ENCODE results near the gene ADCY1. TPM values are rescaled to one million over a fixed set of nuclear protein-coding genes. Genes with fewer than 3 reads are reported as not detected.

Gene ADCY1
- total RNA-seq, 6 experiments from 2014 or later: 0.20 TPM; not detected in 5

GRCh38 chr7:45566961-45567360 is 7.2 kb upstream of the ADCY1 start:
- Mint-ChIP-seq H3K4me1 (ENCODE audit: low read depth) (no peaks in the 10 kb centered on the region), H3K27me3 (ENCODE audit: insufficient read depth) (peaks cover 17% of the 10 kb centered on the region), H3K9me3 (no peaks in the 10 kb centered on the region), H3K4me3 (no peak overlapping the region), H3K27ac (no peak overlapping the region), H3K36me3 (ENCODE audit: low read depth) (no peaks in the 10 kb centered on the region)
- no peak for TF ChIP-seq CTCF (IDR thresholded peaks at IDR 0.05)
- no peak for DNase-seq

GRCh38 chr7:45567713-45568112 is 6.5 kb upstream of the ADCY1 start:
- no peak overlapping the region for H3K27ac Mint-ChIP-seq
- TF ChIP-seq CTCF (IDR thresholded peaks at IDR 0.05): no peak
- no peaks in the 10 kb centered on the region for H3K9me3 Mint-ChIP-seq
- no peaks in the 10 kb centered on the region for H3K36me3 Mint-ChIP-seq (ENCODE audit: low read depth)
- DNase-seq: no peak
- no peaks in the 10 kb centered on the region for H3K4me1 Mint-ChIP-seq (ENCODE audit: low read depth)
- H3K27me3 Mint-ChIP-seq (ENCODE audit: insufficient read depth): peaks cover 19% of the 10 kb centered on the region
- H3K4me3 Mint-ChIP-seq: no peak overlapping the region

GRCh38 chr7:45568536-45569289 is 5.5 kb upstream of the ADCY1 start:
- no peaks in the 10 kb centered on the region for H3K9me3 Mint-ChIP-seq
- no peak overlapping the region for H3K4me3 Mint-ChIP-seq
- H3K4me1 Mint-ChIP-seq (ENCODE audit: low read depth): no peaks in the 10 kb centered on the region
- H3K27ac Mint-ChIP-seq: no peak overlapping the region
- TF ChIP-seq CTCF (IDR thresholded peaks at IDR 0.05): no peak
- H3K36me3 Mint-ChIP-seq (ENCODE audit: low read depth): no peaks in the 10 kb centered on the region
- DNase-seq: no peak
- peaks cover 25% of the 10 kb centered on the region for H3K27me3 Mint-ChIP-seq (ENCODE audit: insufficient read depth)

GRCh38 chr7:45569290-45569685 is 4.9 kb upstream of the ADCY1 start:
- H3K4me3 Mint-ChIP-seq: no peak overlapping the region

GRCh38 chr7:45570797-45571196 is 3.4 kb upstream of the ADCY1 start:
- Mint-ChIP-seq H3K4me1 (ENCODE audit: low read depth) (no peaks in the 10 kb centered on the region), H3K27ac (no peak overlapping the region), H3K4me3 (no peak overlapping the region), H3K27me3 (ENCODE audit: insufficient read depth) (peaks cover 28% of the 10 kb centered on the region), H3K36me3 (ENCODE audit: low read depth) (no peaks in the 10 kb centered on the region), H3K9me3 (no peaks in the 10 kb centered on the region)
- no peak for TF ChIP-seq CTCF (IDR thresholded peaks at IDR 0.05)
- DNase-seq: no peak

More at GRCh38 chr7:45569290-45569685, 4.9 kb upstream of the ADCY1 start:
- H3K4me1 Mint-ChIP-seq (ENCODE audit: low read depth): no peaks in the 10 kb centered on the region
- TF ChIP-seq CTCF (IDR thresholded peaks at IDR 0.05): no peak
- no peak for DNase-seq
- H3K9me3 Mint-ChIP-seq: no peaks in the 10 kb centered on the region
- H3K27ac Mint-ChIP-seq: no peak overlapping the region
- H3K36me3 Mint-ChIP-seq (ENCODE audit: low read depth): no peaks in the 10 kb centered on the region
- H3K27me3 Mint-ChIP-seq (ENCODE audit: insufficient read depth): peaks cover 26% of the 10 kb centered on the region
